ENCODE results near the gene TMA16. TPM values are rescaled to one million over a fixed set of nuclear protein-coding genes. Genes with fewer than 3 reads are reported as not detected.

Gene TMA16
- total RNA-seq (2022; extraction: Qiagen RNA extraction; ENCODE audit: low read depth) = 23.3 to 47.7 TPM (median 26.2 TPM) in 5 replicates

GRCh38 chr4:163494360-163495241, at the start of gene TMA16:
TSS of gene TMA16 (plus strand) at chr4:163494690. CDS start at chr4:163494802, 112 bp downstream.

DNA sequence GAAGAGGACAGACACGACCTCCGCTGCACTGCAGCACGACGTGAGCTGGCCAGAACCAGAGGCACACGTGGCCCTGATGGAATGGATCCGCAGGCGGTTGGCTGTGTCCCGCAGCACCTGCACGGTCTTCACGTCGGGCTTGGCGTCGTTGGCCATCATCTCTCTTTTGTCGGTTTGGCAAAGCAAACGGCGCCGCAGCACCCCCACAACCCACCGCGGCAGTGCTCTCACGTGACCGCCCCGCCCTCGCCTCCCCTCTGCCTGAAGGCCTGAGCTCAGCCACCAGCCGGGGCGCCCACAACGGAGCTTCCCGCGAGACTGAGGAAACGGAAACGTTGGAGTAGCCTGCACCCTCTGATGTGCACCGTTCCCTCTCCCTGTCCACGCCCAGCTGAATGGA, 20.9 kb upstream of the TMA16 start, which contains the start of gene TKTL2:
TKTL2 (minus strand) TSS at position 179 of the 400 bp plus-strand sequence; CDS start at position 159, 20 bp downstream.

Other genes with a start within 250 kb of the TMA16 start
- gene NPY1R, start 162.1 kb upstream of the TMA16 start, total RNA-seq (2022; extraction: Qiagen RNA extraction; ENCODE audit: low read depth) = 0.11 TPM in 1 of 5 replicates, not detected in the others
- not detected in 5 replicates for gene NPY5R, start 150.8 kb upstream of the TMA16 start, total RNA-seq (2022; extraction: Qiagen RNA extraction; ENCODE audit: low read depth)
- not detected in 5 replicates for gene TKTL2, start 20.9 kb upstream of the TMA16 start, total RNA-seq (2022; extraction: Qiagen RNA extraction; ENCODE audit: low read depth)